GM12878 (cell line): ENCODE measurements around the gene USP17L18. TPM values are rescaled to one million over a fixed set of nuclear protein-coding genes. Genes with fewer than 3 reads are reported as not detected.

Experiments
- polyA plus RNA-seq, 11 experiments: library from polyadenylated mRNA; depleted of rRNA in 4 of 11; unstranded in 6 of 11; stranded (reverse) in 5 of 11; fragments of >200 nt; fragmentation: Nextera tagmentation in 4 of 11; fragmentation: Illumina TruSeq in 1 of 11; extraction: Ambion mirVana in 4 of 11; extraction: Trizol in 1 of 11; gene quantifications; 1 replicate in 1 of 11; 2 replicates in 10 of 11; pipeline versions ENCODE4 v1.2.1 to v1.2.3, GENCODE V29; 2011 to 2016; ENCODE audit warnings: inconsistent platforms in 2 of 11, missing spikeins in 2 of 11, low read depth in 1 of 11
- total RNA-seq, 4 experiments: library from RNA; depleted of rRNA in 3 of 4; stranded (reverse); fragments of >200 nt in 3 of 4; fragmentation: Illumina TruSeq in 1 of 4; extraction: Trizol in 1 of 4; gene quantifications; 2 replicates each; pipeline versions ENCODE4 v1.2.1 to v1.2.3, GENCODE V29; 2013 to 2021

The USP17L18 gene
- total and polyA plus RNA-seq, 10 of the 15 experiments (the other 5 are each of a cell fraction or from before 2014, with no cell fraction given) = not detected

Other genes starting within 250 kb of the USP17L18 start
Only the 7 nearest of the 20 such genes appear.
- not detected in 2 replicates for gene USP17L13, start 23.7 kb upstream of the USP17L18 start, total RNA-seq (2014; rRNA removed)
- gene USP17L13, start 23.7 kb upstream of the USP17L18 start, total RNA-seq (2014; rRNA removed; fragmentation: Illumina TruSeq; extraction: Trizol) = not detected in 2 replicates
- not detected in 2 replicates for gene USP17L13, start 23.7 kb upstream of the USP17L18 start, total RNA-seq (2021)
- not detected in 2 replicates for gene USP17L13, start 23.7 kb upstream of the USP17L18 start, polyA plus RNA-seq (2011; rRNA removed)
- gene USP17L13, start 23.7 kb upstream of the USP17L18 start, polyA plus RNA-seq (2014; fragmentation: Illumina TruSeq; extraction: Trizol) = not detected in 2 replicates
- not detected for gene USP17L13, start 23.7 kb upstream of the USP17L18 start, polyA plus RNA-seq (2014; fragmentation: Nextera tagmentation; extraction: Ambion mirVana)
- not detected in 2 replicates for gene USP17L13, start 23.7 kb upstream of the USP17L18 start, polyA plus RNA-seq (2014; rRNA removed)
- gene USP17L13, start 23.7 kb upstream of the USP17L18 start, polyA plus RNA-seq (2016; fragmentation: Nextera tagmentation; extraction: Ambion mirVana) = not detected
- gene USP17L15, start 14.2 kb upstream of the USP17L18 start, total RNA-seq (2014; rRNA removed) = not detected in 2 replicates
- not detected in 2 replicates for gene USP17L15, start 14.2 kb upstream of the USP17L18 start, total RNA-seq (2014; rRNA removed; fragmentation: Illumina TruSeq; extraction: Trizol)
- not detected in 2 replicates for gene USP17L15, start 14.2 kb upstream of the USP17L18 start, total RNA-seq (2021)
- not detected in 2 replicates for gene USP17L15, start 14.2 kb upstream of the USP17L18 start, polyA plus RNA-seq (2011; rRNA removed)
- gene USP17L15, start 14.2 kb upstream of the USP17L18 start, polyA plus RNA-seq (2014; fragmentation: Illumina TruSeq; extraction: Trizol) = 0.07 TPM in 1 of 2 replicates, not detected in the other
- under 1 TPM in 1 of 2 experiments, not detected in 1; 0.04 TPM for gene USP17L15, start 14.2 kb upstream of the USP17L18 start, polyA plus RNA-seq (2014; fragmentation: Nextera tagmentation; extraction: Ambion mirVana)
- 0.12 TPM in 1 of 2 replicates, not detected in the other for gene USP17L15, start 14.2 kb upstream of the USP17L18 start, polyA plus RNA-seq (2014; rRNA removed)
- gene USP17L15, start 14.2 kb upstream of the USP17L18 start, polyA plus RNA-seq (2016; fragmentation: Nextera tagmentation; extraction: Ambion mirVana) = not detected
- not detected in 2 replicates for gene USP17L17, start 4.8 kb upstream of the USP17L18 start, total RNA-seq (2014; rRNA removed)
- not detected in 2 replicates for gene USP17L17, start 4.8 kb upstream of the USP17L18 start, total RNA-seq (2014; rRNA removed; fragmentation: Illumina TruSeq; extraction: Trizol)
- not detected in 2 replicates for gene USP17L17, start 4.8 kb upstream of the USP17L18 start, total RNA-seq (2021)
- gene USP17L17, start 4.8 kb upstream of the USP17L18 start, polyA plus RNA-seq (2011; rRNA removed) = not detected in 2 replicates
- gene USP17L17, start 4.8 kb upstream of the USP17L18 start, polyA plus RNA-seq (2014; fragmentation: Illumina TruSeq; extraction: Trizol) = not detected in 2 replicates
- not detected for gene USP17L17, start 4.8 kb upstream of the USP17L18 start, polyA plus RNA-seq (2014; fragmentation: Nextera tagmentation; extraction: Ambion mirVana)
- not detected in 2 replicates for gene USP17L17, start 4.8 kb upstream of the USP17L18 start, polyA plus RNA-seq (2014; rRNA removed)
- not detected for gene USP17L17, start 4.8 kb upstream of the USP17L18 start, polyA plus RNA-seq (2016; fragmentation: Nextera tagmentation; extraction: Ambion mirVana)
- not detected in 2 replicates for gene USP17L19, start 4.7 kb downstream of the USP17L18 start, total RNA-seq (2014; rRNA removed)
- not detected in 2 replicates for gene USP17L19, start 4.7 kb downstream of the USP17L18 start, total RNA-seq (2014; rRNA removed; fragmentation: Illumina TruSeq; extraction: Trizol)
- not detected in 2 replicates for gene USP17L19, start 4.7 kb downstream of the USP17L18 start, total RNA-seq (2021)
- gene USP17L19, start 4.7 kb downstream of the USP17L18 start, polyA plus RNA-seq (2011; rRNA removed) = not detected in 2 replicates
- gene USP17L19, start 4.7 kb downstream of the USP17L18 start, polyA plus RNA-seq (2014; fragmentation: Illumina TruSeq; extraction: Trizol) = not detected in 2 replicates
- not detected for gene USP17L19, start 4.7 kb downstream of the USP17L18 start, polyA plus RNA-seq (2014; fragmentation: Nextera tagmentation; extraction: Ambion mirVana)
- gene USP17L19, start 4.7 kb downstream of the USP17L18 start, polyA plus RNA-seq (2014; rRNA removed) = not detected in 2 replicates
- not detected for gene USP17L19, start 4.7 kb downstream of the USP17L18 start, polyA plus RNA-seq (2016; fragmentation: Nextera tagmentation; extraction: Ambion mirVana)
- gene USP17L20, start 9.5 kb downstream of the USP17L18 start, total RNA-seq (2014; rRNA removed) = not detected in 2 replicates
- not detected in 2 replicates for gene USP17L20, start 9.5 kb downstream of the USP17L18 start, total RNA-seq (2014; rRNA removed; fragmentation: Illumina TruSeq; extraction: Trizol)
- not detected in 2 replicates for gene USP17L20, start 9.5 kb downstream of the USP17L18 start, total RNA-seq (2021)
- not detected in 2 replicates for gene USP17L20, start 9.5 kb downstream of the USP17L18 start, polyA plus RNA-seq (2011; rRNA removed)
- gene USP17L20, start 9.5 kb downstream of the USP17L18 start, polyA plus RNA-seq (2014; fragmentation: Illumina TruSeq; extraction: Trizol) = not detected in 2 replicates
- not detected for gene USP17L20, start 9.5 kb downstream of the USP17L18 start, polyA plus RNA-seq (2014; fragmentation: Nextera tagmentation; extraction: Ambion mirVana)
- gene USP17L20, start 9.5 kb downstream of the USP17L18 start, polyA plus RNA-seq (2014; rRNA removed) = not detected in 2 replicates
- gene USP17L20, start 9.5 kb downstream of the USP17L18 start, polyA plus RNA-seq (2016; fragmentation: Nextera tagmentation; extraction: Ambion mirVana) = not detected
- gene USP17L21, start 14.2 kb downstream of the USP17L18 start, total RNA-seq (2014; rRNA removed) = not detected in 2 replicates
- not detected in 2 replicates for gene USP17L21, start 14.2 kb downstream of the USP17L18 start, total RNA-seq (2014; rRNA removed; fragmentation: Illumina TruSeq; extraction: Trizol)
- not detected in 2 replicates for gene USP17L21, start 14.2 kb downstream of the USP17L18 start, total RNA-seq (2021)
- gene USP17L21, start 14.2 kb downstream of the USP17L18 start, polyA plus RNA-seq (2011; rRNA removed) = not detected in 2 replicates
- gene USP17L21, start 14.2 kb downstream of the USP17L18 start, polyA plus RNA-seq (2014; fragmentation: Illumina TruSeq; extraction: Trizol) = not detected in 2 replicates
- gene USP17L21, start 14.2 kb downstream of the USP17L18 start, polyA plus RNA-seq (2014; fragmentation: Nextera tagmentation; extraction: Ambion mirVana) = not detected
- not detected in 2 replicates for gene USP17L21, start 14.2 kb downstream of the USP17L18 start, polyA plus RNA-seq (2014; rRNA removed)
- not detected for gene USP17L21, start 14.2 kb downstream of the USP17L18 start, polyA plus RNA-seq (2016; fragmentation: Nextera tagmentation; extraction: Ambion mirVana)
- gene USP17L22, start 19.0 kb downstream of the USP17L18 start, total RNA-seq (2014; rRNA removed) = not detected in 2 replicates
- gene USP17L22, start 19.0 kb downstream of the USP17L18 start, total RNA-seq (2014; rRNA removed; fragmentation: Illumina TruSeq; extraction: Trizol) = not detected in 2 replicates
- not detected in 2 replicates for gene USP17L22, start 19.0 kb downstream of the USP17L18 start, total RNA-seq (2021)
- not detected in 2 replicates for gene USP17L22, start 19.0 kb downstream of the USP17L18 start, polyA plus RNA-seq (2011; rRNA removed)
- not detected in 2 replicates for gene USP17L22, start 19.0 kb downstream of the USP17L18 start, polyA plus RNA-seq (2014; fragmentation: Illumina TruSeq; extraction: Trizol)
- gene USP17L22, start 19.0 kb downstream of the USP17L18 start, polyA plus RNA-seq (2014; fragmentation: Nextera tagmentation; extraction: Ambion mirVana) = not detected
- gene USP17L22, start 19.0 kb downstream of the USP17L18 start, polyA plus RNA-seq (2014; rRNA removed) = not detected in 2 replicates
- gene USP17L22, start 19.0 kb downstream of the USP17L18 start, polyA plus RNA-seq (2016; fragmentation: Nextera tagmentation; extraction: Ambion mirVana) = not detected